ENCODE measurements around the gene UBAC2. TPM values are rescaled to one million over a fixed set of nuclear protein-coding genes. Genes with fewer than 3 reads are reported as not detected.

The UBAC2 gene, protein sequence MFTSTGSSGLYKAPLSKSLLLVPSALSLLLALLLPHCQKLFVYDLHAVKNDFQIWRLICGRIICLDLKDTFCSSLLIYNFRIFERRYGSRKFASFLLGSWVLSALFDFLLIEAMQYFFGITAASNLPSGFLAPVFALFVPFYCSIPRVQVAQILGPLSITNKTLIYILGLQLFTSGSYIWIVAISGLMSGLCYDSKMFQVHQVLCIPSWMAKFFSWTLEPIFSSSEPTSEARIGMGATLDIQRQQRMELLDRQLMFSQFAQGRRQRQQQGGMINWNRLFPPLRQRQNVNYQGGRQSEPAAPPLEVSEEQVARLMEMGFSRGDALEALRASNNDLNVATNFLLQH
- polyA plus RNA-seq (2012; ENCODE audit: missing spikeins): 12.5 TPM

GRCh38 chr13:99200432-99201167 is at the start of gene UBAC2:
Gene UBAC2 (plus strand): TSS chr13:99200854. CDS start chr13:99200909, 55 bp downstream.
- DNase-seq (ENCODE audit: insufficient read length) (peak; percentile 93), FAIRE-seq (peak; percentile 100)
- TF ChIP-seq POLR2AphosphoS5 (IDR thresholded peaks at IDR 0.05; ENCODE audit: low read depth, low read length) (peak; percentile 99), POLR2A (IDR thresholded peaks at IDR 0.05; ENCODE audit: low read depth, low read length) (peak; percentile 99), TAF1 (IDR thresholded peaks at IDR 0.05; ENCODE audit: borderline replicate concordance, low read depth, low read length) (peak; percentile 97)

DNA sequence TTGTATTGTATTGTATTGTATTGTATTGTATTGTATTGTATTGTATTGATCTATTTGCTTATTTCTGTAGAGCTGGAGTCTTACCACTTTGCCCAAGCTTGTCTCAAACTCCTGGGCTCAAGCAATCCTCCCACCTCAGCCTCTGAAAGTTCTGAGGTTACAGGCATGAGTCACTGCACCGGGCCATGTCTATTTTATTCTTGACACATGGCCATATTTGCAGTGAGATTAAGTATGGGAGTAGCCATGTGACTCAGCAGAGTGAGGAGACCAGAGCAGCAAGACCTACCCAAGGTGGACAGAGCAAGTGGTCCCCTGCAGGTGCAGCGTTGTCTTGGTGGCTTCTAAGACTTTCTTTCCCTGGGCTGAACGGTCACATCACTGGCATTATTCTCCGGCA is 49.1 kb upstream of the UBAC2 start:
- no peak for TF ChIP-seq TAF1 (IDR thresholded peaks at IDR 0.05; ENCODE audit: borderline replicate concordance, low read depth, low read length)
- no peak for TF ChIP-seq POLR2AphosphoS5 (IDR thresholded peaks at IDR 0.05; ENCODE audit: low read depth, low read length)
- TF ChIP-seq POLR2A (IDR thresholded peaks at IDR 0.05; ENCODE audit: low read depth, low read length): no peak
- FAIRE-seq: peak; percentile 85
- DNase-seq (ENCODE audit: insufficient read length): no peak

DNA sequence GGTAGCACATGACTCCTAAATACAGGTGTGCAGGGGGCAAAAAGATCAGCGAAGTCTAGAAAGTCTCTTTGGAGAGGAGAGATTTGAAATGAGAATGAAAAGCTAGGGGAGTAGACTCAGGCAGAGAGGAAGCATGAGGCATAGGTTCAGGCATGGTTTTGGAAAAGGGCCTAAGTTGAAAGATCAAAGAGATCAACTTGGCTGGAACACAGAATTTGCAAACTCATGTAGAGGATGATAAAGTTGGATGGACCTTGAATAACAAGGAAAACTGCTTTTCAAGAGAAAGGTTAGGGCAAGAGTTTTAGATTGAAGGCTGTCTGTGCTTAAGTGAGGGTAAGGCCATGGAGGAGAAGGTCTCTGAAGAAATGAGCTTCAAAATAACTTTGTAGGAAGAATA is 47.4 kb upstream of the UBAC2 start:
- FAIRE-seq (no peak), DNase-seq (ENCODE audit: insufficient read length) (no peak)
- TF ChIP-seq TAF1 (IDR thresholded peaks at IDR 0.05; ENCODE audit: borderline replicate concordance, low read depth, low read length) (no peak), POLR2AphosphoS5 (IDR thresholded peaks at IDR 0.05; ENCODE audit: low read depth, low read length) (no peak), POLR2A (IDR thresholded peaks at IDR 0.05; ENCODE audit: low read depth, low read length) (no peak)

GRCh38 chr13:99154064-99154463 is 46.6 kb upstream of the UBAC2 start:
- DNase-seq (ENCODE audit: insufficient read length) (no peak), FAIRE-seq (no peak)
- TF ChIP-seq POLR2AphosphoS5 (IDR thresholded peaks at IDR 0.05; ENCODE audit: low read depth, low read length): no peak
- no peak for TF ChIP-seq POLR2A (IDR thresholded peaks at IDR 0.05; ENCODE audit: low read depth, low read length)
- no peak for TF ChIP-seq TAF1 (IDR thresholded peaks at IDR 0.05; ENCODE audit: borderline replicate concordance, low read depth, low read length)

GRCh38 chr13:99155821-99156220 is 44.8 kb upstream of the UBAC2 start:
- DNase-seq (ENCODE audit: insufficient read length): no peak
- no peak for FAIRE-seq
- TF ChIP-seq POLR2AphosphoS5 (IDR thresholded peaks at IDR 0.05; ENCODE audit: low read depth, low read length) (no peak), TAF1 (IDR thresholded peaks at IDR 0.05; ENCODE audit: borderline replicate concordance, low read depth, low read length) (no peak), POLR2A (IDR thresholded peaks at IDR 0.05; ENCODE audit: low read depth, low read length) (no peak)

GRCh38 chr13:99157046-99157445 is 43.6 kb upstream of the UBAC2 start:
- DNase-seq (ENCODE audit: insufficient read length): no peak
- TF ChIP-seq POLR2A (IDR thresholded peaks at IDR 0.05; ENCODE audit: low read depth, low read length) (no peak), POLR2AphosphoS5 (IDR thresholded peaks at IDR 0.05; ENCODE audit: low read depth, low read length) (no peak), TAF1 (IDR thresholded peaks at IDR 0.05; ENCODE audit: borderline replicate concordance, low read depth, low read length) (no peak)
- FAIRE-seq: no peak

DNA sequence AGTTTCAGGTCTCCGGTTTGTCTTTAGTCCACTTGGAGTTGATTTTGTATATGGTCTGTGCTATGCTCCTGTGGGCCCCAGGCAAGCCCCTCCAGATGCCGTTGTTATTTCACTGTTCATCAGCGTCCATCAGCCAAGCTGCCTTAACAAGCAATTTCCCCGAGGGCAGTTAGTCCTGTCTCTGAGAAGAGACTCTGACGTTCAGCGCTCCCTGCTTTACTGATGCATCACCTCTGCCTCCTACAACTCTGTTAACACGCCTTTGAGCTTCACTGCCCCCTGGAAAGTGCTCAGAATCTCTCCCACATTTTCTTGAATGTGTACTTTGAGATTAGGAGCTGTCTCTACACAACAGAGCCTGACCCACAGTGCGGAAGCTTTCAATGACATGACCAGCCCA is 41.8 kb upstream of the UBAC2 start:
- DNase-seq (ENCODE audit: insufficient read length): no peak
- TF ChIP-seq TAF1 (IDR thresholded peaks at IDR 0.05; ENCODE audit: borderline replicate concordance, low read depth, low read length) (no peak), POLR2A (IDR thresholded peaks at IDR 0.05; ENCODE audit: low read depth, low read length) (no peak), POLR2AphosphoS5 (IDR thresholded peaks at IDR 0.05; ENCODE audit: low read depth, low read length) (no peak)

GRCh38 chr13:99159331-99160061 is 41.2 kb upstream of the UBAC2 start:
- no peak for FAIRE-seq
- no peak for TF ChIP-seq POLR2AphosphoS5 (IDR thresholded peaks at IDR 0.05; ENCODE audit: low read depth, low read length)

More for the DNA sequence above, 41.8 kb upstream of the UBAC2 start:
- no peak for FAIRE-seq

DNA sequence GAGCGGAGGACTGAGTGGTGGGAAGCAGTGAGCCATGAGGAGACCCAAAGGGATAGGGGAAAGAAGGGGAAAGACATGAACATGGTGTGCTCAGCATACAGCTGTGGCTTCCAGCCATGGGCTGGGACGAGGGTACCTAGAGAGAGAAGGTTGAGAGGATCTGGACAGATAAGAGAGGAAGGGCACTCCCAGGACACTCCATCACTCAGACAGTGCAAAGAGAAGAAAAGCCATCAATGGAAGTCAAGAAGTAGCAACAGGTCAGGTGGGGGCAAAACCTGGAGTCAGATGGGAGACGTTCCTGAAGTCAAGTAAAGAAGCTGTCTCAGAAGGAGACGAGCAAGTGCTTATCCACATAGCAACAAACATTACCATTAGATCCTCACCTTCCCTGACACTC is 40.2 kb upstream of the UBAC2 start:
- TF ChIP-seq TAF1 (IDR thresholded peaks at IDR 0.05; ENCODE audit: borderline replicate concordance, low read depth, low read length): no peak
- no peak for TF ChIP-seq POLR2AphosphoS5 (IDR thresholded peaks at IDR 0.05; ENCODE audit: low read depth, low read length)
- TF ChIP-seq POLR2A (IDR thresholded peaks at IDR 0.05; ENCODE audit: low read depth, low read length): no peak
- no peak for FAIRE-seq
- no peak for DNase-seq (ENCODE audit: insufficient read length)

More at GRCh38 chr13:99159331-99160061, 41.2 kb upstream of the UBAC2 start:
- no peak for DNase-seq (ENCODE audit: insufficient read length)

DNA sequence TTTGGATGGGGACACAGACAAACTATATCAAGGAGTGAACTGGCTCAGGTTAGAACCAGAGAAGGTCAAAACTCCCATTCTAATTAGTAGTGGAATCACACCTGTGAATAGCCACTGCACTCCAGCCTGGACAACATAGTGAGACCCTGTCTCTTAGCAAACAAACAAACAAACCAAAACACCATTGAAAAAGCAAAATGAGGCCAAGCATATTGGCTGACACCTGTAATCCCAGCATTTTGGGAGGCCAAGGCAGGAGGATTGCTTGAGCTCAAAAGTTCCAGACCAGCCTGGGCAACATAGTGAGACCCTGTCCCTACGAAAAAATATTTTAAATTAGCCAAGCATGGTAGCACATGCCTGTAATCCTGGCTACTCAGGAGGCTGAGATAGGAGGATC is 39.1 kb upstream of the UBAC2 start:
- TF ChIP-seq TAF1 (IDR thresholded peaks at IDR 0.05; ENCODE audit: borderline replicate concordance, low read depth, low read length): no peak
- no peak for TF ChIP-seq POLR2A (IDR thresholded peaks at IDR 0.05; ENCODE audit: low read depth, low read length)
- TF ChIP-seq POLR2AphosphoS5 (IDR thresholded peaks at IDR 0.05; ENCODE audit: low read depth, low read length): no peak
- no peak for FAIRE-seq

GRCh38 chr13:99162567-99163361 is 37.9 kb upstream of the UBAC2 start:
- DNase-seq (ENCODE audit: insufficient read length): no peak
- FAIRE-seq: no peak
- no peak for TF ChIP-seq TAF1 (IDR thresholded peaks at IDR 0.05; ENCODE audit: borderline replicate concordance, low read depth, low read length)
- TF ChIP-seq POLR2A (IDR thresholded peaks at IDR 0.05; ENCODE audit: low read depth, low read length): no peak
- TF ChIP-seq POLR2AphosphoS5 (IDR thresholded peaks at IDR 0.05; ENCODE audit: low read depth, low read length): no peak

More for the DNA sequence above, 39.1 kb upstream of the UBAC2 start:
- DNase-seq (ENCODE audit: insufficient read length): no peak
